Measurements from ENCODE around the gene DDX46. TPM values are rescaled to one million over a fixed set of nuclear protein-coding genes. Genes with fewer than 3 reads are reported as not detected.

DDX46 gene
- total RNA-seq, 4 donors from 2014 or later, result 21.8 to 68.5 (median 33.1) TPM

- WGBS, result 65% methylated on average over 3 of the region's 3 CpGs
- Histone ChIP-seq H3K27ac (no peak overlapping the region), H3K36me3 (no peaks in the 10 kb centered on the region), H3K27me3 (no peaks in the 10 kb centered on the region), H3K4me3 (no peak overlapping the region), H3K4me1 (no peaks in the 10 kb centered on the region), H3K9me3 (no peaks in the 10 kb centered on the region)
- DNase-seq (ENCODE audit: low spot score in 2 of 2), result no peak
- TF ChIP-seq POLR2A (IDR thresholded peaks at IDR 0.05), result no peak
- TF ChIP-seq CTCF (IDR thresholded peaks at IDR 0.05), result no peak
- no peak for TF ChIP-seq POLR2AphosphoS5 (IDR thresholded peaks at IDR 0.05)
Observed at GRCh38 chr5:134732819-134733218, 25.8 kb upstream of the DDX46 start.

- Histone ChIP-seq H3K9me3 (no peaks in the 10 kb centered on the region), H3K4me3 (no peak overlapping the region), H3K27me3 (no peaks in the 10 kb centered on the region), H3K4me1 (peaks cover 13% of the 10 kb centered on the region), H3K36me3 (no peaks in the 10 kb centered on the region), H3K27ac (no peak overlapping the region)
- TF ChIP-seq POLR2AphosphoS5 (IDR thresholded peaks at IDR 0.05) (no peak), EP300 (IDR thresholded peaks at IDR 0.05) (no peak), POLR2A (IDR thresholded peaks at IDR 0.05) (no peak), CTCF (IDR thresholded peaks at IDR 0.05) (no peak)
- WGBS, result 76% methylated on average over 4 of the region's 4 CpGs
- no peak for DNase-seq (ENCODE audit: low spot score in 2 of 2)
Observed at GRCh38 chr5:134735243-134735642, 23.3 kb upstream of the DDX46 start.

- no peaks in the 10 kb centered on the region for H3K27me3 ChIP-seq
- H3K4me1 ChIP-seq, result peaks cover 19% of the 10 kb centered on the region
- H3K27ac ChIP-seq, result no peak overlapping the region
- WGBS, result 58% methylated on average over 2 of the region's 2 CpGs
- no peaks in the 10 kb centered on the region for H3K9me3 ChIP-seq
- H3K4me3 ChIP-seq, result no peak overlapping the region
- no peaks in the 10 kb centered on the region for H3K36me3 ChIP-seq
- no peak for TF ChIP-seq POLR2AphosphoS5 (IDR thresholded peaks at IDR 0.05)
- TF ChIP-seq POLR2A (IDR thresholded peaks at IDR 0.05), result no peak
- TF ChIP-seq EP300 (IDR thresholded peaks at IDR 0.05), result no peak
- TF ChIP-seq CTCF (IDR thresholded peaks at IDR 0.05), result no peak
- DNase-seq (ENCODE audit: low spot score in 2 of 2), result no peak
Observed at GRCh38 chr5:134736173-134736812, 22.3 kb upstream of the DDX46 start.

GRCh38 chr5:134738133-134738962 is 20.2 kb upstream of the DDX46 start, which contains the start of gene CAMLG:
Gene CAMLG (plus strand): TSS chr5:134738548. CDS start chr5:134738621, 73 bp downstream.
- DNase-seq (ENCODE audit: low spot score in 2 of 2), result peak; percentile 98
- Histone ChIP-seq H3K9me3 (no peaks in the 10 kb centered on the region), H3K4me3 (peak within 1 kb of the TSS; percentile 70), H3K27ac (peak within 1 kb of the TSS; percentile 92), H3K4me1 (peaks cover 19% of the 10 kb centered on the region), H3K36me3 (no peaks in the 10 kb centered on the region), H3K27me3 (no peaks in the 10 kb centered on the region)
- TF ChIP-seq CTCF (IDR thresholded peaks at IDR 0.05) (peak in 1 of 2 donors; percentile 40), POLR2A (IDR thresholded peaks at IDR 0.05) (peak in 1 of 2 donors; percentile 89), EP300 (IDR thresholded peaks at IDR 0.05) (no peak), POLR2AphosphoS5 (IDR thresholded peaks at IDR 0.05) (peak; percentile 52 to 90 (median 86))
- WGBS, result 0% methylated on average over 45 of the region's 66 CpGs
